A673 (cell line): ENCODE measurements around the gene NADK2. TPM values are rescaled to one million over a fixed set of nuclear protein-coding genes. Genes with fewer than 3 reads are reported as not detected.

Experiments
- BruUV-seq: library from RNA; stranded (reverse); fragments of 400-500 nt; replicated peaks from 2 replicates; lab custom pipeline; 2021; lab: Mats Ljungman, UMichigan
- CTCF ChIA-PET: fragments of 300-600 bp; sonication (Branson Sonifier 250); formaldehyde crosslinking; loops from one replicate; lab custom pipeline; 2022; ENCODE audit warnings: antibody characterized with exemption; lab: Charles Lee
- POLR2A ChIA-PET: fragments of 300-600 bp; sonication (Branson Sonifier 250); formaldehyde crosslinking; loops from one replicate; lab custom pipeline; 2022; ENCODE audit warnings: antibody characterized with exemption; ENCODE audit not compliant: low non-redundant PET; lab: Charles Lee
- DNase-seq: peaks from one replicate; pipeline ENCODE4 v3.0.0-alpha.2; 2015; ENCODE audit warnings: low spot score
- H3K27ac ChIP-seq: fragments of 200-600 bp; sonication (generic); 2 replicates; pipeline ENCODE4 v1.5.1; 2016; ENCODE audit warnings: mixed run types, low read depth, mild to moderate bottlenecking, mixed read lengths, antibody characterized with exemption, low read length; ENCODE audit not compliant: poor library complexity, severe bottlenecking
- H3K27me3 ChIP-seq: fragments of 200-600 bp; sonication (generic); replicated peaks from 2 replicates; pipeline ENCODE4 v1.6.1; 2017; ENCODE audit warnings: mixed run types, low read depth, mild to moderate bottlenecking, mixed read lengths, antibody characterized with exemption, low read length; ENCODE audit not compliant: insufficient read depth, poor library complexity
- H3K36me3 ChIP-seq: fragments of 200-600 bp; sonication (generic); 2 replicates; pipeline ENCODE4 v1.6.1; 2016; ENCODE audit warnings: mixed run types, mild to moderate bottlenecking, mixed read lengths, antibody characterized with exemption, low read length; ENCODE audit not compliant: insufficient read depth, poor library complexity, severe bottlenecking
- H3K4me1 ChIP-seq: fragments of 200-600 bp; sonication (generic); 2 replicates; pipeline ENCODE4 v1.6.1; 2017; ENCODE audit warnings: mixed run types, mild to moderate bottlenecking, mixed read lengths, antibody characterized with exemption, low read length; ENCODE audit not compliant: insufficient read depth, poor library complexity, severe bottlenecking
- H3K4me3 ChIP-seq: fragments of 200-600 bp; sonication (generic); 2 replicates; pipeline ENCODE4 v1.5.1; 2016; ENCODE audit warnings: low read depth, mixed run types, mild to moderate bottlenecking, mixed read lengths, low read length; ENCODE audit not compliant: poor library complexity, severe bottlenecking
- H3K9me3 ChIP-seq: fragments of 200-600 bp; sonication (generic); 2 replicates; pipeline ENCODE4 v1.6.1; 2016; ENCODE audit warnings: mixed run types, low read depth, mild to moderate bottlenecking, mixed read lengths, antibody characterized with exemption, low read length; ENCODE audit not compliant: poor library complexity, severe bottlenecking
- EZH2 ChIP-seq: fragments of 200-600 bp; sonication (generic); IDR thresholded peaks from 2 replicates; pipeline ENCODE4 v1.6.1; 2017; ENCODE audit warnings: borderline replicate concordance, low read depth, mild to moderate bottlenecking, mixed read lengths, antibody characterized with exemption, low read length; ENCODE audit not compliant: poor library complexity, severe bottlenecking
- intact Hi-C: fragments of 100-400 bp; cut with micrococcal nuclease; formaldehyde crosslinking; loops from one replicate; pipeline ENCODE4 v1.10.0; 2022; ENCODE audit not compliant: unreplicated experiment
- total RNA-seq: library from RNA; stranded (reverse); gene quantifications from 2 replicates; pipeline ENCODE4 v1.2.3, GENCODE V29; 2021
- TF ChIP-seq, protein P1 (sequence below): fragments of 300-800, 200-600 bp; sonication (generic); conservative IDR thresholded peaks from 2 replicates; pipeline ENCODE4 v1.5.1; 2017; ENCODE audit warnings: low read depth, mild to moderate bottlenecking, antibody characterized with exemption, low read length, moderate library complexity, mixed read lengths

Gene NADK2
- total RNA-seq, 1 experiment from 2014 or later, result 31.6 TPM

DNA sequence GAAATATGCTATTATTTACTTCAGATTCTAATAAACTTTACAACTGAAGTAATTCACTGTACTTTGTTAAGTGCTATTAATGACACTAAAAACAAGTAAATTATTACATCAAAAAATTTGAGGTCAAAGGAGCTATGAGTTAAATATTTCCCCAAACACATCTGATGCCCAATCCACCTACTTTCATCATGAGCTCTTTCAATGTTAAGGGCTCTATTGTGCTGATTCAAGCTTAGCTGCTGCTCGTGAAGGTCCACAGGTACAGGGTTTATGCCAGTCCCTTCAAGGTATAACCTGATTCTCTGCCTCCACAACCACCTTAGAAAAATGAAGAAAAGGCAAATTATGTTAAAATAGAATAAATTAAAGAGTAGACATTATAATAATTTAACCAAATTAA, 24.2 kb downstream of the NADK2 start:
- intact Hi-C loops, result no loop called here
- CTCF ChIA-PET, result no interaction called here
- Histone ChIP-seq H3K36me3 (peaks cover 27% of the 10 kb centered on the region), H3K4me1 (no peaks in the 10 kb centered on the region), H3K27me3 (no peaks in the 10 kb centered on the region), H3K27ac (no peak overlapping the region), H3K4me3 (no peak overlapping the region), H3K9me3 (no peaks in the 10 kb centered on the region)
- DNase-seq, result no peak
- POLR2A ChIA-PET, result no interaction called here
- no TSS peak for BruUV-seq
- TF ChIP-seq EZH2, result no peak
- TF ChIP-seq, protein P1, sequence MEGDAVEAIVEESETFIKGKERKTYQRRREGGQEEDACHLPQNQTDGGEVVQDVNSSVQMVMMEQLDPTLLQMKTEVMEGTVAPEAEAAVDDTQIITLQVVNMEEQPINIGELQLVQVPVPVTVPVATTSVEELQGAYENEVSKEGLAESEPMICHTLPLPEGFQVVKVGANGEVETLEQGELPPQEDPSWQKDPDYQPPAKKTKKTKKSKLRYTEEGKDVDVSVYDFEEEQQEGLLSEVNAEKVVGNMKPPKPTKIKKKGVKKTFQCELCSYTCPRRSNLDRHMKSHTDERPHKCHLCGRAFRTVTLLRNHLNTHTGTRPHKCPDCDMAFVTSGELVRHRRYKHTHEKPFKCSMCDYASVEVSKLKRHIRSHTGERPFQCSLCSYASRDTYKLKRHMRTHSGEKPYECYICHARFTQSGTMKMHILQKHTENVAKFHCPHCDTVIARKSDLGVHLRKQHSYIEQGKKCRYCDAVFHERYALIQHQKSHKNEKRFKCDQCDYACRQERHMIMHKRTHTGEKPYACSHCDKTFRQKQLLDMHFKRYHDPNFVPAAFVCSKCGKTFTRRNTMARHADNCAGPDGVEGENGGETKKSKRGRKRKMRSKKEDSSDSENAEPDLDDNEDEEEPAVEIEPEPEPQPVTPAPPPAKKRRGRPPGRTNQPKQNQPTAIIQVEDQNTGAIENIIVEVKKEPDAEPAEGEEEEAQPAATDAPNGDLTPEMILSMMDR, result no peak

DNA sequence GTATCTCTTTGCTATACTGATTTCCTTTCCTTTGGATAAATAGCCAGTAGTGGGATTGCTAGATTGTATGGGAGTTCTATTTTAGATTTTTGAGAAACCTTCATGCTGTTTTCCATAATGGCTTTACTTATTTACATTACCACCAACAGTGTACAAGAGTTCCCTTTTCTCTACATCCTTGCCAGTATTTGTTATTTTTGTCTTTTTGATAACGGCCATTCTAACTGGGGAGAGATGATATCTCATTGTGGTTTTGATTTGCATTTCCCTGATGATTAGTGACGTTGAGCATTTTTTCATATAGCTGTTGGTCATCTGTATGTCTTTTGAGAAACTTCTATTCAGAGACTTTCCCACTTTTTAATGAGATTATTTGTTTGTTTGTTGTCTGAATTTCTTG, 25.8 kb downstream of the NADK2 start:
- Histone ChIP-seq H3K9me3 (no peaks in the 10 kb centered on the region), H3K27me3 (no peaks in the 10 kb centered on the region), H3K4me1 (no peaks in the 10 kb centered on the region), H3K4me3 (no peak overlapping the region), H3K27ac (no peak overlapping the region), H3K36me3 (peaks cover 27% of the 10 kb centered on the region)
- intact Hi-C loops, result no loop called here
- TF ChIP-seq, protein P1, result no peak
- no peak for TF ChIP-seq EZH2
- CTCF ChIA-PET, result interaction anchor here (0.7 kb wide), 1 partner anchor 25 kb away, joined by 3 read pairs; no protein-coding TSS in a partner anchor
- no TSS peak for BruUV-seq
- no peak for DNase-seq
- POLR2A ChIA-PET, result no interaction called here

DNA sequence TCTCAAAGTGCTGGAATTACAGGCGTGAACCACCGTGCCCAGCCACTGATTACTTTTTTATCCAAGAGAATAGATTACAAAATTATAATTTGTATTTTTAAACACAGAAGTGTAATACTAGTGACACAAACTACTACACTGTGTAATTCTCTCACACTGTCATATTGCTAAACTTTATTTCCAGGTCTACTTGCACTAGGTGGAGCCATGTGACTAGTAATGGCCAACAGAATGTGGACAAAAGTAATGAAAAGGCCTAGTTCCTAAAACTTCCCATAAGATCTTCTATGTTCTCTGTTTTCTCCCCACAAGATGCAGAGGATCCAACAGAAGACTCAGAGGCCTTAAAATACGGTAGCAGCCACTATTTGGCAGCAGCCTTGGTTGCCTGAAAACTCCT, 27.3 kb downstream of the NADK2 start:
- Histone ChIP-seq H3K27ac (no peak overlapping the region), H3K4me3 (no peak overlapping the region), H3K36me3 (peaks cover 18% of the 10 kb centered on the region), H3K4me1 (no peaks in the 10 kb centered on the region), H3K27me3 (no peaks in the 10 kb centered on the region), H3K9me3 (no peaks in the 10 kb centered on the region)
- TF ChIP-seq EZH2, result no peak
- TF ChIP-seq, protein P1, result no peak
- POLR2A ChIA-PET, result no interaction called here
- intact Hi-C loops, result no loop called here
- DNase-seq, result no peak
- CTCF ChIA-PET, result no interaction called here
- no TSS peak for BruUV-seq
